ENCODE data around the gene RALGAPB. TPM values are rescaled to one million over a fixed set of nuclear protein-coding genes. Genes with fewer than 3 reads are reported as not detected.

RALGAPB gene
- total RNA-seq, 2 donors from 2014 or later: 24.8 to 30.1 TPM

DNA sequence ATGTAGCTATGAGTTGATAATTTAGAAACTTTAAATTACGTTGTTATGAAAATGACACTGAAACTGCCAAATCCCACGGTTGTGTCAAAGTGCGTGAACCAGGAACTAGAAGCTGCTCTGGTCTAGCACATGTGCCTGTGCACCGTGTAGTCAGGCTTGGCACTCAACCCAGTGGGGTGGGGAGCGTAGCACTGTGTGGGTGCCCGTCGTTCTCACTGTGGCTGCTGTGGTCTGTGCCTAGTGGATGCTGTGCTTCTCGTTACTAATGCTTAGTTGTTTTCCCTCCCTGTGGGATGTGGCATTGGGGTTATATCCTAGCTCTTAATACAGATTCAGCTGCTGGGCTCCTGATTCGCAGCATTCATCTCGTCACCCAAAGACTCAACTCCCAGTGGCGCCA is 62.1 kb downstream of the RALGAPB start:
- peak; percentile 80 for ATAC-seq (replicated peaks)
- Mint-ChIP-seq H3K4me3 (no peak overlapping the region), H3K27ac (no peak overlapping the region), H3K9me3 (no peaks in the 10 kb centered on the region), H3K27me3 (no peaks in the 10 kb centered on the region), H3K4me1 (no peaks in the 10 kb centered on the region), H3K36me3 (ENCODE audit: low read depth) (peaks cover 95% of the 10 kb centered on the region)

DNA sequence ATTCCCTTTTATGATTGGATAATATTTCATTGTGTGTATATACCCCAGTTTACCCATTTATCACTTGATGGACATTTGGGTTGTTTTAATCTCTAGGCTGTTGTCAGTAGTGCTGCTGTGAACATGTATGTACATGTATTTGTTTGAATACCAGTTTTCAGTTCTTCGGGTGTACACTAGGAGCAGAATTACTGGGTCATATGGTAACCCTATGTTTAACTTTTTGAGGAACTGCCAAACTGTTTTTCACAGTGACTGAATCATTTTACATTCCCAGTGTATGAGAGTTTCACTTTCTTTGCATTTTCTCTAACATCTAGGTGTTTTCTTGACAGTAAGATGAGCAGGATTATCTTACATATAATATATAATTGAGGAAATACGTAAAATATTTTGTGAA is 63.7 kb downstream of the RALGAPB start:
- ATAC-seq (replicated peaks): no peak
- Mint-ChIP-seq H3K27me3 (no peaks in the 10 kb centered on the region), H3K36me3 (ENCODE audit: low read depth) (peaks cover 96% of the 10 kb centered on the region), H3K27ac (no peak overlapping the region), H3K4me3 (no peak overlapping the region), H3K9me3 (no peaks in the 10 kb centered on the region), H3K4me1 (no peaks in the 10 kb centered on the region)

DNA sequence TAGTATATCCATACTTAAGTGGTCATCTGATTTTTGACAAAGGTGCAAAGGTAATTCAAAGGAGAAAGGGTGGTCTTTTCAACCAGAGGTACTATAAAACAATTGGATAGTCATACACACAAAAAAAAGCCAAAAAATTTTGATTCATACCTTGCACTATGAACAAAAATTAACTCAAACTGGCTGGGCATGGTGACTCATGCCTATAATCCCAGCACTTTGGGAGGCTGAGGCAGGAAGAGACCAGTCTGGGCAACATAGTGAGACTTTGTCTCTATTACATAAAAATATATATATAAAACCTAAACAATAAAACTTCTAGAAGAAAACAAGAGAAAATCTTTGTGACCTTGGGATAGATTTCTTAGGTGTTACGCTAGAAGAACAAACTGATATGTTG is 64.5 kb downstream of the RALGAPB start:
- peak overlapping the region; percentile 33 for H3K27ac Mint-ChIP-seq
- H3K4me3 Mint-ChIP-seq: no peak overlapping the region
- H3K36me3 Mint-ChIP-seq (ENCODE audit: low read depth): peaks cover 96% of the 10 kb centered on the region
- H3K4me1 Mint-ChIP-seq: peaks cover 5% of the 10 kb centered on the region
- ATAC-seq (replicated peaks): no peak
- no peaks in the 10 kb centered on the region for H3K27me3 Mint-ChIP-seq
- H3K9me3 Mint-ChIP-seq: no peaks in the 10 kb centered on the region

DNA sequence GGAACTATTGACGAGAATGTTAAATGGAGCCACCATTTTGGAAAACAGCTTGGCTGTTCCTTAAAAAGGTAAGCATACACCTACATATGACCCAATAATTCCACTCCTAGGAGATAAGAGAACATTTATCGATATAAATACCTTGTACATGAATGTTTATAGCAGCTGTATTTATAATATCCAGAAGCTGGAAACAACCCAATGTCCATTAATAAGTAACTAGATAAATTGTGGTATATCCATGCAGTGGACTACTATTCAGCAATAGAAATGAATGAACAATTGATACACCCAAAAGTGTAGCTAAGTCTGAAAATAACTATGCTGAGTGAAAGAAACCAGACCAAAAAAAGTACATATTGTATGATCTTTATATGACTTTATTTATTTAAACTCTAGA is 66.1 kb downstream of the RALGAPB start:
- no peaks in the 10 kb centered on the region for H3K9me3 Mint-ChIP-seq
- no peak overlapping the region for H3K27ac Mint-ChIP-seq
- peaks cover 99% of the 10 kb centered on the region for H3K36me3 Mint-ChIP-seq (ENCODE audit: low read depth)
- peaks cover 5% of the 10 kb centered on the region for H3K4me1 Mint-ChIP-seq
- H3K4me3 Mint-ChIP-seq: no peak overlapping the region
- ATAC-seq (replicated peaks): no peak
- no peaks in the 10 kb centered on the region for H3K27me3 Mint-ChIP-seq

DNA sequence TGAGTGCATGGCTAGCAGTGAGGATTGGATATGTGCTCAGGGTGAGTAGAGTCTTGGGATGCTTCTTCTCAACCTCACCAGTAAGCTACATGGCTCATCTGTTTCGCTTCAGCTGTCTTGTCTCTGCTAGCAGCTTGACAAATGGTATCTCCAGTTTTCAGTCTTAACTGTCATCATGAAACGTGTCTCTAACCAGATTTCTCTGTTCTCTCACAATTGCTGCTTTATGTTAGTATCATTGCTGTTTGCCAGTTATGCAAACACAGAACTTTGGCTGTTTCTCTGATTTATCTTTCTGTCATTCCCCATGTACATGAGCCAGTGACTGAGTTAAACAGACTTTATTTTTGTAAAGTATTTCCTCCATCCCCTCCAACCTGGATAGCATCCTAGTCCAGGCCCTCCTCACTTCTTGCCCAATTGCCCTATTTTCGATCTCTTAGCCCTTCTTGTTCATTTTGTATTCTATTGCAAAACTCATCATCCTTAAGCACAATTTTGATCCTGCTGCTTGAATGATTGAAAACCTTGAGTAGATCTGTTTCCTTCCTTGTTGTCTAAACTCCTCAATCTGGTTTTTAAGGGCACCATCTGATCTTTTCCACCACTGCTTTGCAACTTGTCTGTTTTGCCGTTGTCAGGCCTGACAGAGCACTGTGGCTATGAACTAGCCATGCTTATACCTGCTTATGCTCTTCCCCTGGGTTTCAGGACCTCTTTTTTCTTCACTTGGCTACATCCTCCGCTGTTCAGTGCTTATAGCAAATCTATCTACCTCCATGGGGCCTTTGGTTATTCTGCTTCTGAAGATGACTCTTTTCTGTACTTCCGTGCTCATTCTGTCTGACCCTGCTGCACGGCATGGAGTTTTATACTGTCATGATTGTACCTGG is 70.6 kb downstream of the RALGAPB start:
- Mint-ChIP-seq H3K4me3 (no peak overlapping the region), H3K36me3 (ENCODE audit: low read depth) (peaks cover 100% of the 10 kb centered on the region), H3K4me1 (peaks cover 9% of the 10 kb centered on the region), H3K27ac (no peak overlapping the region), H3K9me3 (no peaks in the 10 kb centered on the region), H3K27me3 (no peaks in the 10 kb centered on the region)
- ATAC-seq (replicated peaks): no peak

DNA sequence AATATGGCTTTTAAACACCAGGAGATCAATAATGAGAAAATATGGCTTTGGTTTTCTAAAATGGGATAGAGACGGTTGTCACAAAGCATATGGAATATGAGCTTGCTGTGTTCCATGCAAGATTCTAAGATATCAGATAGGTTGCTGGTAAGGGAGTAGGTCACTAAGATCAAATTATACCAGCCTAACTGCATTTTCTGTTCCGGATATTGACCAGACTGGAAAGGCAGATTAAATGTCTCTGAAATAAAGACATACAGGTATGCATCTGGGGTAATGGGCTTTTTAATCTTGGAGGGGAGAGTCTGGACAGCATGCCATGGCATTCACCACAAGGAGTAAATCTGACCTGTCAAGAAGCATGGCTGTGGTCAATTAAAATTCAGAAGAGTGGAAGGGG is 73.1 kb downstream of the RALGAPB start:
- Mint-ChIP-seq H3K4me1 (peaks cover 9% of the 10 kb centered on the region), H3K27me3 (no peaks in the 10 kb centered on the region), H3K27ac (no peak overlapping the region), H3K9me3 (no peaks in the 10 kb centered on the region), H3K4me3 (no peak overlapping the region), H3K36me3 (ENCODE audit: low read depth) (peaks cover 81% of the 10 kb centered on the region)
- no peak for ATAC-seq (replicated peaks)

DNA sequence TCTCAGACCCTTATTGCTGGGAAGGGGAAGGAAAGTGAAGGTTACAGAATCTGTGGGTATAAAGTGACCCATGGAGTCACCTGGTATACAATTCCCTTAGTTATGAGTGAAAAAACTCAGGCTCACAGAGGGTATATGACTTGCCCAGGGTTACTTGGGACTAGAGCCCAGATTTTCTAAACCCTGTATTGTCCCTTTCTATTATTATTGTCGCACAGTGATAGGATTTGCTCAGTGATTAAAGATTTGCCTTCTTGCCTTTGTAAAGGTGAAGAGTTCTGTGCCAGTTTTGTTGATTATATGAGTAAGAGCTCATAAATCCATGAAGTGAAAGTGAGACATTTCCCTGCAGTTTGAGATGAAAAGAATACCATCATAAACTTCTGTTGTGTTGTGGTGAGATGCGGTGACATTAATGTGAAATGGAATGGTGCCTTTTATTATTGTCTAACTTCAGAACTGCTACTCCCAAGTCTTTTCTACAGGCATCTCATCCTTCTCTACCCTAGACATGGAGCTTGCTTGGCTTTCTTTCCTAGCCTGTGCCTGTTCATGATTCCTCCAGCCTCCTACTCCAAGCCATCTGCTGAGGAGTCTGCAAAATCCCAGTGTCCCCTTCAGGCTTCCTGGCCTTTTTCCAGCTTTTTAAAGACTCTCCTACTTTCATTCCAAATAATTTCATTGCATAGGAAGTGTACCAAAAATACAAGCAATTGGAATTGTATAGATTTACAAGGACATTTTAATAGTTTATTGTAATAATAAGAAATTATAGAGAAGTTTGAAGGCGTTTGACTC is 74.8 kb downstream of the RALGAPB start:
- Mint-ChIP-seq H3K27ac (peak overlapping the region; percentile 53), H3K9me3 (no peaks in the 10 kb centered on the region), H3K4me3 (no peak overlapping the region), H3K27me3 (no peaks in the 10 kb centered on the region), H3K4me1 (peaks cover 4% of the 10 kb centered on the region), H3K36me3 (ENCODE audit: low read depth) (peaks cover 64% of the 10 kb centered on the region)
- ATAC-seq (replicated peaks): no peak

DNA sequence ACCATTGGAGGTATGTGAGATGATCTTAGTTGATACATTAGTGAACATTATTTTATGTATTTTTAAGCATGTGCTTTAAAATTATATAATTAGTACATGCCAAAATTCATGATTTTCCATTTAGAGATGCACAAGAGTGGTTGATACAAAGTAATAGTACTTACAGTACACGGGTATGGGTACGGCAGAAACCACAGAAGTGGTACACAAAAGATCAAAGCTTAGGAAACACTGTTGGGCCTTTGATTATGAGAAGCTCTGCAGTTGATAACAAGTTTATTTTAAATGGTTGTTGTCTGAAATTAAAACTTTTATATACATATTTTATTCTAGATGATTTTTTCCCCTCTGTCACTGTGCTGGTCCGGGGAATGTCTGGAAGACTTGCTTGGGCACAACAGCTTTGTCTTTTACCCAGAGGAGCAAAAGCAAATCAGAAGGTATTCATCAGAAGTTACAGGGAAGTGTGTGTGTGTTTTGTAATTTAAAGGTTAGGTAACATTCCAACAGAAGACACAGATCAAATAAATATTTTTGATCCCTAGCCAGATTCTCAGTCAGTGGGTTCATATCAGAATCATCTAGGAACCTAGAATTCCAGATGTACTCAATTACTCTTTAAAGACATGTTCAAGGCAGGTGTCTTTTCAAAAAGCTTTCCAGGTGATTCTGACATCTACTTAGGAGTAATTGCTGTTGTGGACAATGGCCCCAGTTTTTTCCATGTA is 75.9 kb downstream of the RALGAPB start:
- Mint-ChIP-seq H3K4me1 (peaks cover 4% of the 10 kb centered on the region), H3K27me3 (no peaks in the 10 kb centered on the region), H3K9me3 (no peaks in the 10 kb centered on the region), H3K36me3 (ENCODE audit: low read depth) (peaks cover 54% of the 10 kb centered on the region), H3K27ac (peak overlapping the region; percentile 32), H3K4me3 (no peak overlapping the region)
- no peak for ATAC-seq (replicated peaks)

DNA sequence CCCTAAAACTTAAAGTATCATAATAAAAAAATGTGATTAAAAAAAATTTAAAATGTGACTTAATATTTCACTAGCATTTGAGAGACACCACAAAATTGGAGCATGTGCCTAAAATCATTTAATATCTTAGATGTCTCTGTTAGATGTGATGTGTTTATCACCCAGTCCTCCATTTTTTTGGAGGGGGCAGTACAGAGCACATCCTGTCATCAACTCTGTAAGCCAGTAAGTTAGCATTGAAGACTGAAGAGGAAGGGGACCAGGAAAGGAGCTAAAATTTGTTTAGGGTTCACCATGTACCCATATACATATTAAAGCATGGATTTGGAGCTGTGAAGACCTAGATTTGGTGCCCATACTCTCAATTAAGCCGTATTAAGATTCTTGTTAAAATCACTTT is 77.6 kb downstream of the RALGAPB start:
- peaks cover 4% of the 10 kb centered on the region for H3K4me1 Mint-ChIP-seq
- no peak overlapping the region for H3K4me3 Mint-ChIP-seq
- ATAC-seq (replicated peaks): no peak
- H3K9me3 Mint-ChIP-seq: no peaks in the 10 kb centered on the region
- H3K36me3 Mint-ChIP-seq (ENCODE audit: low read depth): peaks cover 36% of the 10 kb centered on the region
- H3K27me3 Mint-ChIP-seq: no peaks in the 10 kb centered on the region
- no peak overlapping the region for H3K27ac Mint-ChIP-seq

DNA sequence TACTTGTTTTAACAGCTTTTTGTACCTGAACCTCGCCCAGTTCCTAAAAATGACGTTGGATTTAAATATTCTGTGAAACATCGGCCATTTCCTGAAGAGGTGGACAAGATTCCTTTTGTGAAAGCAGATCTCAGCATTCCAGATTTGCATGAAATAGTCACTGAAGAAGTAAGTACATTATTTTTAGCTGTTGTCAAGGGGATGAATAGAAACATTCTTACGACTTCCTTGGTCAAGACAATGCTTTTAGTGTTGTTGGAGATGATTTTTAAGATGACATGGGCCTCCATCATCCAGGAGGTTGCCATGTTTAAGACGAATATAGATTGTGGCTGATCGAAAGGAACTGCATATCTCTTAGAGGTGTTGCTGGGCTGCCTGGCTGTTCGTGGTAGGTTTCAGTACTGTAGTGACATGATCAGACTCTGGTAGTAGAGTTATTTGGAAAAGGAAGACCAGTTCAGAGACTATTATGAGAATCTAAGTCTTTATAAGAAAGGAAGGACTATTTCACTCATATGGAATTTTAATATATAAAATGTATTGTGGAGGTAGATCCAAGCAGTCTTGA is 78.5 kb downstream of the RALGAPB start:
- Mint-ChIP-seq H3K4me1 (peaks cover 4% of the 10 kb centered on the region), H3K4me3 (no peak overlapping the region), H3K27me3 (no peaks in the 10 kb centered on the region), H3K36me3 (ENCODE audit: low read depth) (peaks cover 28% of the 10 kb centered on the region), H3K27ac (no peak overlapping the region), H3K9me3 (no peaks in the 10 kb centered on the region)
- no peak for ATAC-seq (replicated peaks)

DNA sequence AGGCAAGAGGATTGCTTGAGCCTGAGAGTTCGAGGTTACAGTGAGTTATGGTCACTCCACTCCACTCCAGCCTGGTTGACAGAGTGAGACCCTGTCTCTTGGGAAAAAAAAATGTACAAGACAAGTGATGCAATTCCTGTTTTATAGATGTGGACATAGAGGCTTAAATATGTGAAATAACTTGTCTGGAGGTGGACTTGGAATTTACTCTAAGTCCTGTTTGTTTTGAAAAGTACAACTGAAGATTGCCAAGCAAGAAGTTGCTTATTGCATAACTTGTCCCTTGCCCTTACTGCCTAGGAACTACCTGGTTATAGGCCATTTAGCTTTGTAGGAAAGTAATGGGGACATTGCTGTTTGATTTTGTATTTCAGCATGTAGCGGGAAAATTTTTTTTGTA is 82.3 kb downstream of the RALGAPB start:
- Mint-ChIP-seq H3K9me3 (no peaks in the 10 kb centered on the region), H3K27me3 (no peaks in the 10 kb centered on the region), H3K36me3 (ENCODE audit: low read depth) (no peaks in the 10 kb centered on the region), H3K4me3 (no peak overlapping the region), H3K27ac (no peak overlapping the region), H3K4me1 (no peaks in the 10 kb centered on the region)
- ATAC-seq (replicated peaks): no peak

DNA sequence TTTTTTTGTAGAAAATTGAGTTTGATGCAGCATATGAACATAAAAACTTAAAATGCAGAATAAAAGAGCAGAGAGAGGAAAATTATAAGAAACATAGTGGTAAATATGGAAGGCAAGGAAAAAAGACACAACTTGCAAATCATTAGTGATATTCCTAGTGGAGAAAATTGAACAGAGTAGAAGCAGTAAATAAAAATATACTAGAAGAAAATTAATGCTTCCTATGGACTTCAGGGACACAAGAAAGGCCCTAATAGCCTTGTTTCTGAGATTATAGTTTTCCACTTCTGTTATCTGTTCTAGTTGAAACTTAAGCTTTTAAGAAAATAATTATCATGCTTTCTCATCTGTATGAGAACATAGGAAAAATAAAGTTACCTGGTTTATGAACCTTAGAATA is 82.8 kb downstream of the RALGAPB start:
- H3K4me3 Mint-ChIP-seq: no peak overlapping the region
- no peak overlapping the region for H3K27ac Mint-ChIP-seq
- no peaks in the 10 kb centered on the region for H3K9me3 Mint-ChIP-seq
- H3K4me1 Mint-ChIP-seq: no peaks in the 10 kb centered on the region
- no peaks in the 10 kb centered on the region for H3K27me3 Mint-ChIP-seq
- ATAC-seq (replicated peaks): no peak
- H3K36me3 Mint-ChIP-seq (ENCODE audit: low read depth): no peaks in the 10 kb centered on the region

DNA sequence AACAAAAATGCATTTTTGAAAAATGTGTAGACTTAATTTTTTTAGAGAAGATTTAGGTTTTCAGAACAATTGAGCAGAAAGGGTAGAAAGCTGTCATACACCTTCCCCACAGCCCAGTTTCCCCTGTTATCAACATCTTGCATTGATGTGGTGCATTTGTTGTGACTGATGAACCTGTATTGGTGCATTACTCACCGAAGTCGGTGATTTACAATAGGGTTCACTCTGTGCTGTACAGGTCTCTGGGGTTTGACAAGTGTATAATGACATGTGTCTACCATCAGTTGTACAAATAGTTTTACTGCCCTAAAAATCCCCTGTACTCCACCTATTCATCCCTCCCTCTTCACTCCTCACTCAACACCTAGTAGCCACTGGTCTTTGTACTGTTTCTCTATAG is 84.5 kb downstream of the RALGAPB start:
- Mint-ChIP-seq H3K4me1 (no peaks in the 10 kb centered on the region), H3K4me3 (no peak overlapping the region), H3K9me3 (no peaks in the 10 kb centered on the region), H3K36me3 (ENCODE audit: low read depth) (peaks cover under 1% of the 10 kb centered on the region), H3K27me3 (no peaks in the 10 kb centered on the region), H3K27ac (no peak overlapping the region)
- ATAC-seq (replicated peaks): peak; percentile 32

DNA sequence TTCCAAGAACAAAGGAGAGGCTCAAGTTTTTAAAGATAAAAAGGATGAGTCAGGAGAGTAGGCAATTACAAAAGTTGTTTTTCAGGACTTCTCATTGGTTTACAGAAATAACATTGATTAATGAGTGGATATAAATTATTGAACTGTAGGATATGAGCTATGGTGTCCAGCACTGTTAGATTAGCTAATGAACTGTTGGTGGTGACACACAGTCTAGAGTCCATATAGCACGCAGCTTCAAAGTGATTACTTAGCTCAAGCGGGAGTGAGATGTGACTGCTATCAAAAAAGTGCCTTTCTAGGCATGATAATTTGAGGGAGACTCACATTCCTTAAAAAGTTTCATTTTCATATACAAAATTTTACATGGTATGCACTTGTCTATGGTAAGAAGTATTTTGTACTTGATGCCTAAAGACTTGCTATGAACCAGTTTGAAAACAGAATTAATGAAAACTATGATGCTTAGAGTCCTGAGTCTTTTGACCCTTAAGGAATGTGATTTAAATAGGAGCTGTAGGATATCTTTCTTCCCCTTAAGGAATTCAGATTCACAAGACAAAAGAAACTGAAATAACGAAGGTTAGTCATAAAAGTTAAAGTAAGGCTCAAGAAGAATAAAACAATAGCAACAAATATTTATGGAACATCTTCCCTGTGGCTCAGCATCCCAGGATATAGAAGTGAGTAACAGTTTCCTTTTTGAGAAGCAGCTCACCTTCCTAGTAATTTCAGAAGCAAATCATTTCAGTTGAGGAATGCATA is 86.1 kb downstream of the RALGAPB start:
- peaks cover 12% of the 10 kb centered on the region for H3K36me3 Mint-ChIP-seq (ENCODE audit: low read depth)
- H3K27ac Mint-ChIP-seq: peak overlapping the region; percentile 11
- H3K9me3 Mint-ChIP-seq: no peaks in the 10 kb centered on the region
- no peaks in the 10 kb centered on the region for H3K4me1 Mint-ChIP-seq
- H3K4me3 Mint-ChIP-seq: no peak overlapping the region
- ATAC-seq (replicated peaks): no peak
- H3K27me3 Mint-ChIP-seq: no peaks in the 10 kb centered on the region
